CD14-positive monocyte (primary cell): Measurements from ENCODE around the gene UTP4. TPM values are rescaled to one million over a fixed set of nuclear protein-coding genes. Genes with fewer than 3 reads are reported as not detected.

Experiments used
- DNase-seq, 3 donors: peaks; one replicate each; pipeline ENCODE4 v3.0.0-alpha.2; 2011 to 2022
- H2AFZ ChIP-seq: 2 replicates; pipeline ENCODE4 v1.6.0; 2012; ENCODE audit warnings: mild to moderate bottlenecking, low read depth, low read length, inconsistent platforms; ENCODE audit not compliant: insufficient read depth, poor library complexity, severe bottlenecking
- H3K27ac ChIP-seq, 2 donors: 1 replicate in 1 of 2; 2 replicates in 1 of 2; pipeline ENCODE4 v1.5.1; 2012 to 2013; ENCODE audit warnings: low read length in 2 of 2, control low read depth in 1 of 2, inconsistent platforms in 1 of 2, low read depth in 1 of 2, mild to moderate bottlenecking in 1 of 2
- H3K27me3 ChIP-seq, 2 donors: one replicate each; pipeline versions ENCODE4 v1.6.0 to v1.6.1; 2011 to 2013; ENCODE audit warnings: low read length in 2 of 2; ENCODE audit not compliant: control insufficient read depth in 2 of 2, insufficient read depth in 2 of 2
- H3K36me3 ChIP-seq, 2 donors: replicated peaks in 1 of 2; 1 replicate in 1 of 2; 2 replicates in 1 of 2; pipeline versions ENCODE4 v1.5.1 to v1.6.1; 2012 to 2013; ENCODE audit warnings: low read length in 2 of 2, control low read depth in 1 of 2, inconsistent platforms in 1 of 2, mild to moderate bottlenecking in 1 of 2; ENCODE audit not compliant: insufficient read depth in 2 of 2, control insufficient read depth in 1 of 2
- H3K4me1 ChIP-seq, 2 donors: 1 replicate in 1 of 2; 2 replicates in 1 of 2; pipeline versions ENCODE4 v1.5.1 to v1.6.1; 2012 to 2013; ENCODE audit warnings: low read length in 2 of 2, control low read depth in 1 of 2, inconsistent platforms in 1 of 2, mild to moderate bottlenecking in 1 of 2, moderate library complexity in 1 of 2; ENCODE audit not compliant: insufficient read depth in 2 of 2, control insufficient read depth in 1 of 2
- H3K4me2 ChIP-seq: replicated peaks from 2 replicates; pipeline ENCODE3; 2012; ENCODE audit warnings: low read length, moderate library complexity, mild to moderate bottlenecking; ENCODE audit not compliant: poor library complexity, severe bottlenecking; ENCODE audit errors: extremely low read depth
- H3K4me3 ChIP-seq, 3 experiments: fragments of 200-600 bp in 1 of 3; sonication (generic) in 1 of 3; replicated peaks in 1 of 3; 1 replicate in 2 of 3; 2 replicates in 1 of 3; pipeline ENCODE4 v1.5.1; 2011 to 2013; ENCODE audit warnings: low read length in 3 of 3, mild to moderate bottlenecking in 3 of 3, control low read depth in 2 of 3, low read depth in 2 of 3, inconsistent platforms in 1 of 3, moderate library complexity in 1 of 3
- H3K79me2 ChIP-seq: 2 replicates; pipeline ENCODE4 v1.6.0; 2012; ENCODE audit warnings: mild to moderate bottlenecking, control low read depth, inconsistent platforms, low read length, moderate library complexity; ENCODE audit not compliant: insufficient read depth
- H3K9ac ChIP-seq: 2 replicates; pipeline ENCODE4 v1.6.0; 2017; ENCODE audit warnings: low read length, mild to moderate bottlenecking; ENCODE audit not compliant: insufficient read depth, poor library complexity, severe bottlenecking
- H3K9me3 ChIP-seq, 2 donors: replicated peaks in 1 of 2; 1 replicate in 1 of 2; 2 replicates in 1 of 2; pipeline versions ENCODE4 v1.5.1 to v1.6.1; 2012 to 2013; ENCODE audit warnings: low read length in 2 of 2, control low read depth in 1 of 2; ENCODE audit not compliant: control insufficient read depth in 1 of 2, insufficient read depth in 1 of 2
- H4K20me1 ChIP-seq: 2 replicates; pipeline ENCODE4 v1.6.0; 2012; ENCODE audit warnings: mild to moderate bottlenecking, low read length, control low read depth, moderate library complexity; ENCODE audit not compliant: insufficient read depth
- H3K27ac Mint-ChIP-seq, 7 donors: one replicate each; pipeline ENCODE4 v1.8.0; 2020; ENCODE audit warnings: mild to moderate bottlenecking in 7 of 7, mixed read lengths in 7 of 7, moderate library complexity in 6 of 7, inconsistent platforms in 2 of 7
- H3K27me3 Mint-ChIP-seq, 3 donors: one replicate each; pipeline ENCODE4 v1.8.0; 2021 to 2022; ENCODE audit warnings: low read depth in 3 of 3, mild to moderate bottlenecking in 3 of 3, mixed read lengths in 3 of 3, moderate library complexity in 3 of 3, inconsistent platforms in 1 of 3
- H3K36me3 Mint-ChIP-seq, 2 donors: one replicate each; pipeline ENCODE4 v1.8.0; 2020; ENCODE audit warnings: mixed read lengths in 2 of 2, inconsistent platforms in 1 of 2, mild to moderate bottlenecking in 1 of 2
- H3K4me1 Mint-ChIP-seq: one replicate; pipeline ENCODE4 v1.8.0; 2020; ENCODE audit warnings: mild to moderate bottlenecking, mixed read lengths
- H3K4me3 Mint-ChIP-seq, 2 donors: one replicate each; pipeline ENCODE4 v1.8.0; 2020; ENCODE audit warnings: mild to moderate bottlenecking in 2 of 2, mixed read lengths in 2 of 2, moderate library complexity in 1 of 2
- H3K9me3 Mint-ChIP-seq, 7 donors: one replicate each; pipeline ENCODE4 v1.8.0; 2020 to 2022; ENCODE audit warnings: mixed read lengths in 7 of 7, mild to moderate bottlenecking in 6 of 7, moderate library complexity in 6 of 7, inconsistent platforms in 2 of 7
- CTCF ChIP-seq: fragments of 200-600 bp; IDR thresholded peaks from one replicate; pipeline ENCODE4 v1.8.0; 2022; ENCODE audit warnings: antibody characterized with exemption, mild to moderate bottlenecking
- WGBS: methylation state at CpG from one replicate; pipeline ENCODE4 v1.1.5; 2013; ENCODE audit warnings: missing lambda C conversion rate; ENCODE audit not compliant: insufficient coverage; 5-methylcytosine and 5-hydroxymethylcytosine counted together
- intact Hi-C, 2 donors: fragments of 100-400 bp; cut with micrococcal nuclease; formaldehyde crosslinking; loops; one replicate each; pipeline versions ENCODE4 v1.15.0 to v1.15.1; 2023
- polyA plus RNA-seq, 3 donors: library from polyadenylated mRNA; depleted of rRNA in 1 of 3; unstranded in 2 of 3; stranded (reverse) in 1 of 3; fragments of 300-500 nt in 2 of 3; fragments of >200 nt in 1 of 3; fragmentation: Illumina TruSeq in 2 of 3; gene quantifications; 1 replicate in 2 of 3; 2 replicates in 1 of 3; pipeline ENCODE4 v1.2.3, GENCODE V29; 2012 to 2021

UTP4 gene
- polyA plus RNA-seq, 3 donors: 15.3 to 27.8 (median 19.6) TPM

DNA sequence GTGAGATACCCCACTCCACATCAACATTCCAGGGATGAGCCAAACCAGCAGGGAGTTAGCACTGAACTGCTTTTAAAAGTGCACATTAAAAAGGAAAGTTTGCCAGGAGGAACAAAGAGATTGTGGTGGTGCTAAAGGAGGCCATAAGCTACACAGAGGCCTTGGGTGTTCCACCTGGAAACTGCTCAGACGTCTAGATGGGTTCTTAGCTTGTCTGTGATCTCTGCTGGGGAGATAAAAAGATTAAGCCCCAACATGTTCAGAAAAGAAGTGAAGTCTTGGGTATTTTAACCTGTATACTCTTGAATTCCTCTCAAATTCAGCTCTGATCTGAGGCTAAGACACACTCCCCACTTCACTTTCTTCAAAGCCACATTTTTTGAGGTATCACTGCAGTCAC is 16.6 kb upstream of the UTP4 start:
- H3K9me3 Mint-ChIP-seq: peaks cover 0 to 2% (median 0%) of the 10 kb centered on the region in 7 donors
- Histone ChIP-seq H2AFZ (no peak overlapping the region), H3K27ac (no peak overlapping the region), H3K4me3 (no peak overlapping the region), H3K9ac (no peak overlapping the region), H3K4me2 (no peak overlapping the region), H3K9me3 (no peaks in the 10 kb centered on the region), H3K27me3 (no peaks in the 10 kb centered on the region), H3K79me2 (no peaks in the 10 kb centered on the region), H3K4me1 (no peaks in the 10 kb centered on the region), H3K36me3 (peaks cover 49 to 81% of the 10 kb centered on the region in 2 donors), H4K20me1 (peaks cover 92% of the 10 kb centered on the region)
- peaks cover 6% of the 10 kb centered on the region for H3K4me1 Mint-ChIP-seq
- H3K36me3 Mint-ChIP-seq: peaks cover 54 to 73% of the 10 kb centered on the region in 2 donors
- WGBS: no CpG with 5 or more reads among the region's 1 CpG
- peak overlapping the region in 1 of 7 donors; percentile 30 for H3K27ac Mint-ChIP-seq
- H3K4me3 Mint-ChIP-seq: no peak overlapping the region
- intact Hi-C loops: no loop called here
- TF ChIP-seq CTCF: no peak
- peaks cover 0 to 2% (median 1%) of the 10 kb centered on the region in 3 donors for H3K27me3 Mint-ChIP-seq
- DNase-seq: no peak

DNA sequence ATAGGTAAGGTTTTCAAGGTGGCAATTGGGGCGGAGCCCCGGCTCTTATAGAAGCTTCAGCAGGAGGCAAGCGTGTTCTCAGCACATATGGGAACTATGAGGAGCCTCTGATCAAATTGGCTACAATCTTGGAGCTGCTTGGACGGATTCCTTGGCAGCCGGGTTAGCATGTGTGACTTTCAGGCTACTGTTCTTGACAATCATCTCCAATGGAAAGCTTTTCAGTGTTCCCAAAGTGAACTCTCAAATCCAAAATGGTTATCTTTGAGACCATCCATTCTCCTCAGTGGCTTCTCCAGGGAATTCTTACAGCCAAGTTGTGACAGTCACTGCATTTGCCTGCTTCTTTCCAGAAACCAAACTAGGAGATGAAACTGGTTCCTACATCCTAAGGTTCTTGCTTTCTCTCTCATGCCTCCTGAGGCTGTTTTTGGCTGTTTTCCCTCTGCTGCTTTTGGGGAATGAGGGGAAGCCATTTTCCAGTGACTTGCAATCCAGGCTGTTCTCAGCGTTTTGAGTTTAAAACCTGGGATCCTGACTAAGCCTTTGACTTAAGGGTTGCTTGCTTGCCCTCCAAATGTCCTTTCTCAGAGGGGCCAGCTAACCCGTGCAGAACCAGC is 16.1 kb upstream of the UTP4 start:
- intact Hi-C loops: no loop called here
- peaks cover 57 to 75% of the 10 kb centered on the region in 2 donors for H3K36me3 Mint-ChIP-seq
- no peaks in the 10 kb centered on the region for H3K79me2 ChIP-seq
- no peak for TF ChIP-seq CTCF
- H3K4me1 Mint-ChIP-seq: peaks cover 6% of the 10 kb centered on the region
- H3K27me3 Mint-ChIP-seq: peaks cover 0 to 2% (median 1%) of the 10 kb centered on the region in 3 donors
- H3K36me3 ChIP-seq: peaks cover 53 to 85% of the 10 kb centered on the region in 2 donors
- H4K20me1 ChIP-seq: peaks cover 95% of the 10 kb centered on the region
- H3K27ac ChIP-seq: no peak overlapping the region
- 99% methylated on average over 7 of the region's 7 CpGs for WGBS
- peaks cover 0 to 2% (median 0%) of the 10 kb centered on the region in 7 donors for H3K9me3 Mint-ChIP-seq
- DNase-seq: no peak
- no peak overlapping the region for H3K4me3 Mint-ChIP-seq
- no peaks in the 10 kb centered on the region for H3K4me1 ChIP-seq
- H3K4me3 ChIP-seq: no peak overlapping the region
- no peak overlapping the region for H3K4me2 ChIP-seq
- no peak overlapping the region for H2AFZ ChIP-seq
- peak overlapping the region in 1 of 7 donors; percentile 2 for H3K27ac Mint-ChIP-seq
- no peaks in the 10 kb centered on the region for H3K9me3 ChIP-seq
- H3K9ac ChIP-seq: no peak overlapping the region
- no peaks in the 10 kb centered on the region for H3K27me3 ChIP-seq
